Smooth muscle cell of the coronary artery (primary cell): ENCODE measurements around the gene CFAP298. TPM values are rescaled to one million over a fixed set of nuclear protein-coding genes. Genes with fewer than 3 reads are reported as not detected.

Experiments
- total RNA-seq: library from RNA; depleted of rRNA; stranded (reverse); fragments of >200 nt; gene quantifications from 2 replicates; pipeline ENCODE4 v1.2.3, GENCODE V29; 2014; ENCODE audit warnings: low replicate concordance

CFAP298 gene, protein sequence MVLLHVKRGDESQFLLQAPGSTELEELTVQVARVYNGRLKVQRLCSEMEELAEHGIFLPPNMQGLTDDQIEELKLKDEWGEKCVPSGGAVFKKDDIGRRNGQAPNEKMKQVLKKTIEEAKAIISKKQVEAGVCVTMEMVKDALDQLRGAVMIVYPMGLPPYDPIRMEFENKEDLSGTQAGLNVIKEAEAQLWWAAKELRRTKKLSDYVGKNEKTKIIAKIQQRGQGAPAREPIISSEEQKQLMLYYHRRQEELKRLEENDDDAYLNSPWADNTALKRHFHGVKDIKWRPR
- total RNA-seq: 9.9 and 19.8 TPM in 2 replicates

DNA sequence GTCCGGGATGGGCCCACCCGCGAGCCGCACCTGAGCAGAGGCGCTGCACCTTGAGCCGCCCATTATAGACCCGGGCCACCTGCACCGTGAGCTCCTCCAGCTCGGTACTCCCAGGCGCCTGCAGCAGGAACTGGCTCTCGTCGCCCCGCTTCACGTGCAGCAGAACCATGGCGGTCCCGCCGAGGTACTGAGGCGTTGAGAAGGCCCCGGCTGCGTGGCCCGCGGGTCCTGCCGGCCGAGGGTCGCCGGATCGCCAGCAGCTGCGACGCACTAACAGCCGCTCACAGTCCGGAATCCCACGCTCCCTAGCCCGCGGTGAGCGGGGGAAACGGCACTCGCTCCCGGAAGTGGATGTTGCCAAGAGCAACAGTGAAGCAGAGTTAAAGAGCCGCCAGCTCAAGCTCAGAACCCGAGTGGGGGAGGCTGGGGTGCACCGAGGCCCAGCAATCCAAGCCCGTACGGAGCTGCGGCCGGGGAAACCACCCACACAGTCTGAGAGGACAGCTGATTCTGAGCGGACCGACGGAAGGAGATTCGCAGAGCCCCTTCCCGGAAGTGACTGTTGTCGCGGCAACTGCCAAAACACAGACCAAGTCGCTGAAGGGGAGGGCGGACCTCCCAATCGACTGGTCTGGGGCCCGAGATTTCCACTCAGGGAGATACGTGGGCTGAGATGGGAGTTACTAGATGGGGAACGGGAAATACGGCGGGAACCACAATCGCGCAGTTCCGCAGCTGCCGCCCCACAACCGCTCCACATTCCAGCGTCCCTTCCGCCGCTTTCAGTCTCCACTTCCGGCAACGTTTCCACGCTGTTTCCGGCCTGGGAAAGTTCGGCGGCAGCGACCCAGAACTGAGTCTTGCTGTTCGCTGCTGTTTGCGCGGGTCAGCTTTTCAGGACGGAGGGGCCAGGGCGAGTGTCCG is at the start of gene CFAP298:
Gene CFAP298, minus strand, starts transcription at position 303 of the 924 bp plus-strand sequence. Its CDS starts 134 bp downstream, at position 169.

DNA sequence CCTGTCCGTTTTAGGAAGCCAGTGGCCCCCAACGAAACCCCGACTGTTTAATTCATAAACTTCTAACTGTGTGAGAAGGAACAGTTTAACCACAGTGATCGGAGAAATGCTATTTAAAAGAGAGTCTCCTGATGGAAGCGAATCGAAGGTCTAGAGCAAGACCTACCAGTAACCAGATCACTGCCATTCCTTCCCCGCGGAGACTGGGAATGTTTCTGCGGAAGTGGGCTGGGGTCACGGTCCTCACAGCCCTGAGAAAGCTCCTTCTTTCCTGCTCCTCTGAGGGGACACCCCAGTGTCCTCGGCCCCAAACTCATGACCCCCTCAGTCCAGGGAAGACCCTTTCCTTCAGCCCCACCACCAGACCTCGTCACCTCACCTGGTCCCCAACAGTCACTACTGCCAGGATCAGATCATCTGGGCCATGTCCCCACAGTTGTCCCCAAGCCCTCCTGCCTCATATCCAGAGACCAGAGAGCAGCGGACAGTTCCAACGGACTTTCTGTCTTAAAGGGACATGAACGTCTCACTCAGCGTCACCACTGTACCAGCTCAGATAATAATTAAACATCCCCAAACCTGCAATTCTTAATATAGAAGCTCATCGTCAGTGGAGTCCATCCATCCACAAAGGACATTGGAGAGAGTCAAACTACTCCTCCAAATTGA is 27.0 kb downstream of the CFAP298 start, which contains the start of gene TCP10L:
Gene TCP10L, minus strand, starts transcription at position 482 of the 669 bp plus-strand sequence. CDS start 1,219 bp downstream, outside the sequence.

Other genes starting within 250 kb of the CFAP298 start
- gene URB1, start 219.4 kb downstream of the CFAP298 start, total RNA-seq: 11.2 and 12.5 TPM in 2 replicates
- 7.6 and 14.4 TPM in 2 replicates for gene EVA1C, start 199.7 kb downstream of the CFAP298 start, total RNA-seq
- gene TCP10L, start 26.9 kb downstream of the CFAP298 start, total RNA-seq: 0.94 TPM in 1 of 2 replicates, not detected in the other
- 5.1 and 5.9 TPM in 2 replicates for gene SYNJ1, start 115.6 kb upstream of the CFAP298 start, total RNA-seq
- 15.0 and 15.3 TPM in 2 replicates for gene PAXBP1, start 159.4 kb upstream of the CFAP298 start, total RNA-seq